ENCODE data around the gene FBRS. TPM values are rescaled to one million over a fixed set of nuclear protein-coding genes. Genes with fewer than 3 reads are reported as not detected.
"Not testable (repeated sequence)": the region's sequence is repeated elsewhere in the genome, so short reads cannot be mapped to it uniquely, and the experiment has no call there.

FBRS gene
- total RNA-seq, 6 donors from 2014 or later = 38.0 to 150 (median 70.4) TPM

- DNase-seq = no peak
- Histone ChIP-seq H3K27ac (peak overlapping the region; percentile 80 to 92 (median 89)), H3K27me3 (no peaks in the 10 kb centered on the region), H3K4me3 (peak overlapping the region in 3 of 4 donors; percentile 61 to 66 (median 62)), H3K4me1 (peaks cover 12 to 18% (median 15%) of the 10 kb centered on the region in 4 donors), H3K36me3 (no peaks in the 10 kb centered on the region), H3K9me3 (no peaks in the 10 kb centered on the region)
- no peak for TF ChIP-seq POLR2A (IDR thresholded peaks at IDR 0.05)
- no peak for TF ChIP-seq POLR2AphosphoS5 (IDR thresholded peaks at IDR 0.05)
- no peak for TF ChIP-seq EP300 (IDR thresholded peaks at IDR 0.05)
- TF ChIP-seq, protein P1, sequence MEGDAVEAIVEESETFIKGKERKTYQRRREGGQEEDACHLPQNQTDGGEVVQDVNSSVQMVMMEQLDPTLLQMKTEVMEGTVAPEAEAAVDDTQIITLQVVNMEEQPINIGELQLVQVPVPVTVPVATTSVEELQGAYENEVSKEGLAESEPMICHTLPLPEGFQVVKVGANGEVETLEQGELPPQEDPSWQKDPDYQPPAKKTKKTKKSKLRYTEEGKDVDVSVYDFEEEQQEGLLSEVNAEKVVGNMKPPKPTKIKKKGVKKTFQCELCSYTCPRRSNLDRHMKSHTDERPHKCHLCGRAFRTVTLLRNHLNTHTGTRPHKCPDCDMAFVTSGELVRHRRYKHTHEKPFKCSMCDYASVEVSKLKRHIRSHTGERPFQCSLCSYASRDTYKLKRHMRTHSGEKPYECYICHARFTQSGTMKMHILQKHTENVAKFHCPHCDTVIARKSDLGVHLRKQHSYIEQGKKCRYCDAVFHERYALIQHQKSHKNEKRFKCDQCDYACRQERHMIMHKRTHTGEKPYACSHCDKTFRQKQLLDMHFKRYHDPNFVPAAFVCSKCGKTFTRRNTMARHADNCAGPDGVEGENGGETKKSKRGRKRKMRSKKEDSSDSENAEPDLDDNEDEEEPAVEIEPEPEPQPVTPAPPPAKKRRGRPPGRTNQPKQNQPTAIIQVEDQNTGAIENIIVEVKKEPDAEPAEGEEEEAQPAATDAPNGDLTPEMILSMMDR (IDR thresholded peaks at IDR 0.05) = no peak
- 78 to 81% methylated on average over 15 to 17 of the region's 17 CpGs for WGBS, 2 donors
- ATAC-seq (ENCODE audit: low FRiP score in 2 of 2) = no peak
These were observed 24.7 kb upstream of the FBRS start for GRCh38 chr16:30633526-30633925.

DNA sequence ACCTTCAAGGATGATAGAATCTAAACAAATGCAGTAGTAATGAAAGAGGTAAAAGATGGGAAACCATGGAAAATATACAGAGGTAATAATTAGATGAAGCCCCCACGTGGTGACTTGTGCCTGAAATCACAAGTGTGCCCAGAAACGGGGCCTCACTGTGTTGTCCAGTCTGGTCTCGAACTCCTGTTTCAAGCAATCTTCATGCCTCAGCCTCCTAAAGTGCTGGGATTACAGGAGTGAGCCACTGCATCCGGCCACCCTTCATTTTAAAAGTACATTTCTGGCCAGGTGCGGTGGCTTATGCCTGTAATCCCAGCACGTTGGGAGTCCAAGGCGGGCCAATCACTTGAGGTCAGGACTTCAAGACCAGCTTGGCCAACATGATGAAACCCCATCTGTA lies 21.6 kb upstream of the FBRS start:
- Histone ChIP-seq H3K4me1 (peaks cover 9 to 18% (median 13%) of the 10 kb centered on the region in 4 donors), H3K4me3 (no peak overlapping the region), H3K36me3 (no peaks in the 10 kb centered on the region), H3K27ac (no peak overlapping the region), H3K27me3 (no peaks in the 10 kb centered on the region), H3K9me3 (no peaks in the 10 kb centered on the region)
- DNase-seq (no peak), ATAC-seq (ENCODE audit: low FRiP score in 2 of 2) (no peak)
- TF ChIP-seq, protein P1 (IDR thresholded peaks at IDR 0.05) = no peak
- WGBS, 2 donors = 88 to 93% methylated on average over 7 of the region's 7 CpGs

DNA sequence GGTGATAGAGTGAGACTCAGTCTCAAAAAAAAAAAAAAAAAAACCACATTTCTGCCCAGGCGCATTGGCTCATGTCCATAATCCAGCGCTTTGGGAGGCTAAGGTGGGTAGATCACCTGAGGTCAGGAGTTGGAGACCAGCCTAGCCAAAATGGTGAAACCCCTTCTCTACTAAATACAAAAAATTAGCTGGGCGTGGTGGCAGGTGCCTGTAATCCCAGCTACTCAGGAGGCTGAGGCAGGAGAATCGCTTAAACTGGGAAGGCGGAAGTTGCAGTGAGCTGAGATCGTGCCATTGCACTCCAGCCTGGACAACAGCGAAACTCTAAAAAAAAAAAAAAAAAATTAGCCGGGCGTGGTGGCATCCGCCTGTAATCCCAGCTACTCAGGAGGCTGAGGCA lies 21.1 kb upstream of the FBRS start:
- not testable (repeated sequence) for H3K27ac ChIP-seq; H3K4me3 ChIP-seq; H3K36me3 ChIP-seq; ATAC-seq (ENCODE audit: low FRiP score in 2 of 2); H3K27me3 ChIP-seq; H3K9me3 ChIP-seq; DNase-seq
- H3K4me1 ChIP-seq = peaks cover 9 to 18% (median 13%) of the 10 kb centered on the region in 4 donors
- 89 to 98% methylated on average over 9 to 10 of the region's 10 CpGs for WGBS, 2 donors

GRCh38 chr16:30637944-30638343 lies 20.3 kb upstream of the FBRS start:
- TF ChIP-seq, protein P1 (IDR thresholded peaks at IDR 0.05) = peak in 1 of 6 experiments; percentile 33
- TF ChIP-seq EP300 (IDR thresholded peaks at IDR 0.05) = no peak
- no peak for TF ChIP-seq POLR2AphosphoS5 (IDR thresholded peaks at IDR 0.05)
- no peak for TF ChIP-seq POLR2A (IDR thresholded peaks at IDR 0.05)
- Histone ChIP-seq H3K4me3 (no peak overlapping the region), H3K36me3 (no peaks in the 10 kb centered on the region), H3K27me3 (no peaks in the 10 kb centered on the region), H3K9me3 (no peaks in the 10 kb centered on the region), H3K4me1 (peaks cover 9 to 18% (median 13%) of the 10 kb centered on the region in 4 donors), H3K27ac (no peak overlapping the region)
- WGBS, 2 donors = 0% methylated on average over 1 of the region's 1 CpG
- DNase-seq (no peak), ATAC-seq (ENCODE audit: low FRiP score in 2 of 2) (no peak)

DNA sequence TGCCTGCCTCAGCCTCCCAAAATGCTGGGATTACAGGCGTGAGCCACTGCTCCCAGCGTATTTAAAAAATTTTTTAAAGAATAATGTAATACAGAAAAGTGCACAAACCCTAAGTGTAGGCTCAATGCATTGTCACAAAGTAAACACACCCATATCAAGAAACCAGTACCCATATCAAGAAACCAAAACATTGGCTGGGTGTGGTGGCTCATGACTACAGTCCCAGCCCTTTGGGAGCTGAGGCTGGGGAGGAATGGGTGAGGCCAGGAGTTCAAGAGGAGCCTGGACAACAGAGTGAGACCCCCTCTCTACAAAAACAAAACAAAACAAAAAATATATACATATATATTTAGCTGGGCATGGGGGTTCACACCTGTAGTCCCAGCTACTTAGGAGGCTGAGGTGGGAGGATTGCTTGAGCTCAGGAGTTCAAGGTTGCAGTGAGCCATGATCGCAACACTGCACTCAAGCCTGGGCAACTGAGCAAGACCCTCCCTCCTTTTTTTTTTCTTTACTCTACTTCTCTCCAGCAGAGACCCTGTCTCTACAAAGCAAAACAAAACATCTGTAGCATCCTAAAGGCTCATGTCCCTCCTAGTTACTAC lies 16.8 kb upstream of the FBRS start:
- Histone ChIP-seq H3K9me3 (no peaks in the 10 kb centered on the region), H3K4me1 (no peaks in the 10 kb centered on the region), H3K4me3 (no peak overlapping the region), H3K27me3 (no peaks in the 10 kb centered on the region), H3K27ac (no peak overlapping the region), H3K36me3 (no peaks in the 10 kb centered on the region)
- TF ChIP-seq POLR2A (IDR thresholded peaks at IDR 0.05) (no peak), POLR2AphosphoS5 (IDR thresholded peaks at IDR 0.05) (no peak), EP300 (IDR thresholded peaks at IDR 0.05) (no peak)
- whole genome bisulfite sequencing, 2 donors = 82 to 83% methylated on average over 3 of the region's 3 CpGs
- DNase-seq (no peak), ATAC-seq (ENCODE audit: low FRiP score in 2 of 2) (no peak)

GRCh38 chr16:30644334-30644830 lies 13.8 kb upstream of the FBRS start:
- 71 to 73% methylated on average over 4 of the region's 4 CpGs for WGBS, 2 donors
- Histone ChIP-seq H3K36me3 (no peaks in the 10 kb centered on the region), H3K27me3 (no peaks in the 10 kb centered on the region), H3K9me3 (no peaks in the 10 kb centered on the region), H3K4me3 (no peak overlapping the region), H3K27ac (no peak overlapping the region), H3K4me1 (peaks cover 0 to under 1% (median under 1%) of the 10 kb centered on the region in 4 donors)
- DNase-seq (no peak), ATAC-seq (ENCODE audit: low FRiP score in 2 of 2) (no peak)
- TF ChIP-seq POLR2AphosphoS5 (IDR thresholded peaks at IDR 0.05) = no peak
- TF ChIP-seq POLR2A (IDR thresholded peaks at IDR 0.05) = no peak
- TF ChIP-seq EP300 (IDR thresholded peaks at IDR 0.05) = no peak
- TF ChIP-seq, protein P1 (IDR thresholded peaks at IDR 0.05) = no peak
